ENCODE data around the gene GLP2R.

Gene GLP2R

GRCh38 chr17:9784544-9784943, 41.2 kb upstream of the GLP2R start:
- Histone ChIP-seq H3K27me3 (ENCODE audit: insufficient read depth, poor library complexity, severe bottlenecking) (no peaks in the 10 kb centered on the region), H3K9me3 (ENCODE audit: severe bottlenecking) (no peaks in the 10 kb centered on the region), H3K27ac (ENCODE audit: poor library complexity, severe bottlenecking) (no peak overlapping the region), H3K36me3 (ENCODE audit: low read depth) (no peaks in the 10 kb centered on the region), H3K4me1 (ENCODE audit: insufficient read depth, poor library complexity, severe bottlenecking) (no peaks in the 10 kb centered on the region), H3K4me3 (ENCODE audit: severe bottlenecking) (no peak overlapping the region)
- no peak for TF ChIP-seq CTCF (IDR thresholded peaks at IDR 0.05; ENCODE audit: poor library complexity, severe bottlenecking)
- no peak for ATAC-seq (ENCODE audit: low read depth)
- no peak for DNase-seq (ENCODE audit: low spot score)

GRCh38 chr17:9788601-9789000, 37.1 kb upstream of the GLP2R start:
- no peak for TF ChIP-seq CTCF (IDR thresholded peaks at IDR 0.05; ENCODE audit: poor library complexity, severe bottlenecking)
- no peaks in the 10 kb centered on the region for H3K27me3 ChIP-seq (ENCODE audit: insufficient read depth, poor library complexity, severe bottlenecking)
- ATAC-seq (ENCODE audit: low read depth) (no peak), DNase-seq (ENCODE audit: low spot score) (no peak)
- no peak overlapping the region for H3K4me3 ChIP-seq (ENCODE audit: severe bottlenecking)
- no peaks in the 10 kb centered on the region for H3K36me3 ChIP-seq (ENCODE audit: low read depth)
- H3K27ac ChIP-seq (ENCODE audit: poor library complexity, severe bottlenecking), result no peak overlapping the region
- H3K9me3 ChIP-seq (ENCODE audit: severe bottlenecking), result no peaks in the 10 kb centered on the region
- H3K4me1 ChIP-seq (ENCODE audit: insufficient read depth, poor library complexity, severe bottlenecking), result peaks cover 13% of the 10 kb centered on the region

- no peak for TF ChIP-seq CTCF (IDR thresholded peaks at IDR 0.05; ENCODE audit: poor library complexity, severe bottlenecking)
- Histone ChIP-seq H3K36me3 (ENCODE audit: low read depth) (no peaks in the 10 kb centered on the region), H3K4me3 (ENCODE audit: severe bottlenecking) (no peak overlapping the region), H3K27ac (ENCODE audit: poor library complexity, severe bottlenecking) (no peak overlapping the region), H3K9me3 (ENCODE audit: severe bottlenecking) (no peaks in the 10 kb centered on the region), H3K4me1 (ENCODE audit: insufficient read depth, poor library complexity, severe bottlenecking) (peaks cover 13% of the 10 kb centered on the region), H3K27me3 (ENCODE audit: insufficient read depth, poor library complexity, severe bottlenecking) (no peaks in the 10 kb centered on the region)
- ATAC-seq (ENCODE audit: low read depth) (no peak), DNase-seq (ENCODE audit: low spot score) (no peak)
Observed at GRCh38 chr17:9790316-9790715, 35.4 kb upstream of the GLP2R start.

- H3K27me3 ChIP-seq (ENCODE audit: insufficient read depth, poor library complexity, severe bottlenecking), result no peaks in the 10 kb centered on the region
- no peak for TF ChIP-seq CTCF (IDR thresholded peaks at IDR 0.05; ENCODE audit: poor library complexity, severe bottlenecking)
- H3K9me3 ChIP-seq (ENCODE audit: severe bottlenecking), result no peaks in the 10 kb centered on the region
- H3K27ac ChIP-seq (ENCODE audit: poor library complexity, severe bottlenecking), result no peak within 1 kb of the TSS
- no peak for ATAC-seq (ENCODE audit: low read depth)
- DNase-seq (ENCODE audit: low spot score), result no peak
- H3K4me1 ChIP-seq (ENCODE audit: insufficient read depth, poor library complexity, severe bottlenecking), result peaks cover 13% of the 10 kb centered on the region
- H3K36me3 ChIP-seq (ENCODE audit: low read depth), result no peaks in the 10 kb centered on the region
- no peak within 1 kb of the TSS for H3K4me3 ChIP-seq (ENCODE audit: severe bottlenecking)
Observed at GRCh38 chr17:9790889-9791876, 34.5 kb upstream of the GLP2R start, which contains the start of gene DHRS7C. Gene DHRS7C (minus strand): TSS chr17:9791592. CDS start chr17:9791284, 308 bp downstream.
